ENCODE measurements around the gene ANO10.

Gene ANO10

DNA sequence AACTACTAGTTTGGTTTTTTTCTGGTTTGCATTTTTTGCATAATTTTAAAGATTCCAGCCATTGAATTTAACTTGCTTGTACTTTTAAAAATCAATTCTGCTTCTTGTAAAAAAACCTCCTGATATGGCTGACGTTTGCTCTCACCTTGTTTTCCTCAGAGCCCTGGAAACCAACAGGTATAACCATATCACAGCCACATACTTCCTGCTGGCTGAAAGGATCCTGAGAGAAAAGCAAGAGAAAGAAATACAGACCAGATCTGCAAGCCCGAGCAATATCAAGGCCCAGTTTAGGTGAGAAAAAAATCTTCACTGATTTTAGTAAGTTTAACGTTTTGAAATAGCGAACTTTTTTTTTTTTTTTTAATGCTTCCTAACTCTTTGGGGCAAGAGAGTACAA, 278.6 kb downstream of the ANO10 start:
- no peak for DNase-seq

- no peak for DNase-seq
These were observed 280.0 kb downstream of the ANO10 start for GRCh38 chr3:43341788-43342187.

- no peak for DNase-seq
These were observed 281.4 kb downstream of the ANO10 start for GRCh38 chr3:43340403-43340802.

- DNase-seq = no peak
These were observed 283.5 kb downstream of the ANO10 start for GRCh38 chr3:43338295-43338694.

DNA sequence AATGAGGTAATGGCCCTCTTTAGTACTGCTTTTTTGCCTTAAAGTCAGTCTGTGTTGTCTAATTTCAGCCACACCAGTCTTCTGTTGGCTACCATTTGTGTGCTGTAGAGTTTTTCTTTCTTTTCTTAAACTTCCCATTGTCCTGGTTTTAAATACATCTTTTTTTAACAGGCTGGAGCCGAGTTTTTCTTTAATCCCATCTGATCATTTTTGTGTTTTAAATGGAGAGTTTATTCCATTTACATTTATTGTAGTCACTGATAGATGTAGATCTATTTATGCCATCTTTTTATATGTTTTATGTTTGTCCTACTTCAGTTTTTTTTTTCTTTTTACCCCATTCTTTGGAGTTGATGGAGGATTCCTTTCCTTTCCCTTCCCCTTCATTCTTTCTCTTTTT, 286.0 kb downstream of the ANO10 start:
- no peak for DNase-seq

GRCh38 chr3:43334976-43335375, 286.8 kb downstream of the ANO10 start:
- no peak for DNase-seq

DNA sequence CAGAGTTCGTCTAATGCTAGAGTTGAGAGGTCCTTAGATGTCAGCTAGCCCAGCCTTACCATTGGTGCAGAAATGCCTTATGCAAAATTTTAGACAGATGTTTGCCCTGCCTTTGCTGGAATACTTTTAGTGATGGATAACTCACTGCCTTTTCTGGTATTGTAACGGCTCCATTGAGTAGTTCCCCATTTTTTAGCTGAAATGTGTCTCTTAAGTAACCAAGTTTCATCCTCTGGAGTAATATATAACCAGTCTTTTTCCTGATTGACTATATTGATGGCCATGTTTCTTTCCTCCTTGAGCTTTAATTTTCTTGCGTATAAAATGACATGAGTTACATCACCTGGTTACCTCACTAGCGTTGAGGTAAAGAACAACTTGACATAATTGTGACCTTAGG, 290.4 kb downstream of the ANO10 start:
- DNase-seq = no peak

DNA sequence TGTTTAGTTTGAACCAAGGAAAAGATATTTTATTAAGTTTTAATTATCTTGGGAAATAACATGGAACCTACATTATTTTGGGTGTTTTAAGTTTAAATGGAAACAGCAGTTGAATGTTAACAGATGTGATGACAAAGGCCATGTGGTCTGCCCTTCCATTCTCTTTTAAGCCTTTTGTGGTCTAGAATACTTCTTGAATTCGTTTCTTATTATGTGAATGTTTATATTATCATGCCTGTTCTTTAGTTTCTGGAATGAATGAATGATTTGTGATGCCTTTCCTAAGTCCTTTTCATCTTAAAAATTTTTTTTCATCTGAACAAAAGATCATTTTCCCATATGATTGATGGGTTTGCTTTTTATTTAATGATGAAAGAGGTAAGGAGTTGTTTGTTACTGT, 290.8 kb downstream of the ANO10 start:
- no peak for DNase-seq

DNA sequence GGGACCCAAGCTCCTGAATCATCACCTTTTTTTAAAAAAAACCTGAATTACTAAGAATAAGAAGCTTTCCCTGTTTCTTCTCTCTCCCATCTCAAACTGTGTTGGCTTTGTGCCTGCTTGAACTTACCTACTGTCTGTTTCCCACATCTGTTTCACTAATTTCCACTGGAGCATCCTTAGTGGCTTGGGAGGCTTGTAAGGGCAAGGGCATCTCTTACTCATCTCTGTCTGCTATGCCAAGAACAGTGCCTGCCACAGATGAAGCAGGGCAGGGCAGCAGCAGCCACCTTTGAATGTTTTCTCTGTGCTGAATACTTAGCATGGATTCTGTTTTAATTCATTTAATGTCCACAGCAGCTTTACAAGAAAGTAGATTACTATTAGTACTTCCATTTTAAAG, 293.2 kb downstream of the ANO10 start:
- no peak for DNase-seq

- DNase-seq = no peak
These were observed 294.2 kb downstream of the ANO10 start for GRCh38 chr3:43327582-43327979.

DNA sequence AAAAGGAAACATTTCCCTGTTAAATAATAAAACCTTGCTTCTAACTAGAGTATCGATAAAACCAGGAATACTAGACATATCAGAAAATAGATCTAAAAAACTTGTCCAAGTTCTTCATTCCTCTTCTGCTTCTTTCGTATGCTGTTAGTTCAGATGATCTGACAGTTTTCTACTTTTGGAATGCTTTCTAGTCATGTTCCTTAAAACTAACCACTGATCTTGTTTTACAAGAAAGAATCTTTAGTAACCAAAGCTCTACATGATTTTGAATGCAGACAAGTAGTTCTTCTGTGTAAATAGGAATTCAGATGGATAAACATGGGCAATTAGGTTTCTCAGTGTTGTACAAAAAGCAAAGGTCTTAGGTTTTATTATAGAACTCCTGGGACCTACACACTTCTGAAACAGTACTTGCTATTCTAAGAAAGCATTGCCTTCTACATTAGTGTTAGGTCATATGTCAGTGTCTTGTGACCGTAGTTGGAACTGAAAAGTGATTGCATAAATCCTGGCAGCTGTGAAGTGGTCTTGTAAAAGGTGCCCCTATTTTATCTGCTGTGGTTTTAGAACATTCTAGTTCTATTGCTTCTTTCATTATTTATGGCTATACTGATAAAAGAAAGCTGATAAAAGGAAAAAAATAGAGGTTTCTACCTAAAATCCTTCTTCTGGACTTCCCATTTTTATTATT, 294.8 kb downstream of the ANO10 start:
- DNase-seq = no peak

- DNase-seq = no peak
These were observed 298.3 kb downstream of the ANO10 start for GRCh38 chr3:43323541-43323940.

GRCh38 chr3:43320288-43320687, 301.5 kb downstream of the ANO10 start:
- no peak for DNase-seq

GRCh38 chr3:43319794-43320193, 302.0 kb downstream of the ANO10 start:
- no peak for DNase-seq

- DNase-seq = no peak
These were observed 302.4 kb downstream of the ANO10 start for GRCh38 chr3:43319376-43319775.

DNA sequence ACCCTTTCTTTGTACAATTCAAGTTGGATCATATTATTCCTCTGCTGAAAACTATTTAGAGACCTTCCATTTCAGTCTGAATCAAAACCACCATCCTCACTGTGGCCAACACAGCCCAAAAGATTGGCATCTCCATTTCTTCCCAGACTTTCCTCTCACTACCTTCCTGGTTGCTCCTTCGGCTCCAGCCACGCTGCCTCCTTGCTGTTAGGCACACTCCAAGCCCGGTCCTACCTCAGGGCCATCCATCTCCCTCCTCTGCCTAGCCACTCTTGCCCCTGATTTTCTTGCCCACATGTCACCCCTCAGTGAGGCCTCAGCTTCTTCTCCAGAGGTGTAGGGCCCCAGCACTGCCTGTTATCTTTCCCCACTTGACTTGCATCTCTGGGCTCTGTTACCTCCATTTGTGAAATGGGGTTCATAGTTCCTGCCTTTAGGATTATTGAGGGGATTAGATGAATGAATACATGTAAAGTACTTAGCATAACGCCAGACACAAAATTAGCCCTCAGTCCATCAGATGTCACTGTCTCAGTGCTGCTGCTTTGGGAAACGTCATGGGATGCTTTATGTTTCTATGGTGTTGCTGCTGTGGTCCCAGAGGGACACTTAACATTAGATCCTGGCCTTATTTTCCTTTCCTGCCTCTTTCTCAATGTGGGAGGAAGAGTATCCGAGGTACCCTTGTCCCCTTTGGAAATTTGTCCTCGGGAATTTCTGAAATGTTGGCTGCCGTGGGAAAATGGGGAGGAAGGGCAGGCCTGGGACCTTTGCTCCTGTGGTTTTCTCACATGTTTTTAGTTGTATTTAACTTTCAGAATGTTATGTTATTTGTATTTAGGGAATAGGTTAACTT, 304.1 kb downstream of the ANO10 start:
- DNase-seq = no peak

DNA sequence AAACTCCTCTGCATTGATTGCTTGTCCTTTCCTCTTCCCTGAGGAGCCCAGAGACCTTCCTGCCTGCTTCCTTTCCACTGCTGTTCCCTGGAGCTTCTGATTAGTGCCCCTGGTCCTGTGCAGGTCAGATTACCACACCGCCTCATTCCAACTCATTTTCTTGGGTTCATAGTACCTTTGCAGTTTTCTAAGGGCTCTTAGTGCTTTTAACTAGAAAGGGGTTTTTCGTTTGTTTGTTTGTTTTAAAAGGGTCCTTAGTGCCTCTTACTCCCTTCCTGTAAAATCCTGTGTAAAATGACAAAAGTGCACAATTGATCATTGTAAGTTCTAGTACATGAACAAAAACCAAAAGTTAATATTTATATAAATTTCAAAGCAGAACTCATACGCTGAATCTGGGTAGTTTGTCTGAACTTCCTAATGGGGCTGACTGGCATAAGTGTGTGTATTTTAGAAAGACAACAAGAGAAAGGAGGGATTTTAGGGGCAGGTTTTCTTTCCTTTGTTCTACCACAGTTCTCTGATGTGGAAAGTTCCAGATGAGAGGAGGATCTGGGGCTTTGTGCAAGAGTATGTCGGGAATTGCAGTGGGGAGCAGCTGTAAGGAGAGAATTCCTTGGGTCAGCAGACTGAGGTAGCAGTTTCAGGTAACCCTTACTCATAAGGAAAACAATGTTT, 304.9 kb downstream of the ANO10 start:
- DNase-seq = no peak
